GM21576 (cell line): ENCODE results near the gene GZMM.

Experiments used
- ATAC-seq: cut with Tn5 transposase; IDR thresholded peaks from one replicate; pipeline ENCODE4 v1.9.1; 2021; ENCODE audit warnings: mild to moderate bottlenecking, moderate library complexity; ENCODE audit not compliant: unreplicated experiment

GZMM gene

GRCh38 chr19:533364-534058 lies 10.3 kb upstream of the GZMM start:
- no peak for ATAC-seq

- no peak for ATAC-seq
Observed at GRCh38 chr19:534088-534487, 9.8 kb upstream of the GZMM start.

DNA sequence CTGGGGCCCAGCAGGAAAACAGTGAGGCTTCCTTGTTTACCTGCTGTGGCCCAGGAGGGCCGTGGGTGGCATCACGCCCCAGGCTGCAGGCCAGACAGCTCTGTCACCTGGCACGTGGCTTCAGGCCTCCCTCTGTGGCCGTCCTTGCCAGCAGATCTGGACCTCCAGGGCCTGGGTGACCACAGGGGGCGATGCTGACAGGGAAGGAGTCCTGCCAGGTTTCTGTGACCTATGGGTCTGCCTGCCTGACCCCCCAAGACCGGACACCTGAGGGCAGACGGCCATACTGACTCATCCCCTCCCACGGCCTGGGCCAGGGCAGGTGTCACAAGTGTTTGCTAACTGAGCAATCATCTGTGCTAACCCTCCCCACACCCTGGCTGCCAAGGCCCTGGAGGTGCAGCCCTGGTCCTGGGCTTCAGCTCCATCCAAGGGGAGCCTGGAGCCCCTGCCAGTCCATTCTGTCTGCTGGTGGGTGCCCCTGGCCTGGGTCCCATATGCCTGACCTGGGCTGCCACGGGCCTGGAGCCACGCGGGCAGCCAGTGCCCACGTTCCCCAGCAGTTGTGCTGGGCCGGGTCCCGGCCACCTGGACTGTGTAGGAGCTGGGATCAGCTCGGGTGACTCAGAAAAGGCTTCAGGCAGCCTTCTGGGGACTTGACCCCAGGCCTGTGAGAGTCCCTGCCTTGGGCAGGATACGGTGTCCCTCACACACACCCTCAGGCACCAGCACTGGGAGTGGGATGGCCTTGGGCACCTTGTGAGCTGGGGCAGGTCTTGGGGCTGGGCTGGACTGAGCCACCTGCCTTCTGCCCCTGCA lies 8.6 kb upstream of the GZMM start:
- ATAC-seq: no peak

DNA sequence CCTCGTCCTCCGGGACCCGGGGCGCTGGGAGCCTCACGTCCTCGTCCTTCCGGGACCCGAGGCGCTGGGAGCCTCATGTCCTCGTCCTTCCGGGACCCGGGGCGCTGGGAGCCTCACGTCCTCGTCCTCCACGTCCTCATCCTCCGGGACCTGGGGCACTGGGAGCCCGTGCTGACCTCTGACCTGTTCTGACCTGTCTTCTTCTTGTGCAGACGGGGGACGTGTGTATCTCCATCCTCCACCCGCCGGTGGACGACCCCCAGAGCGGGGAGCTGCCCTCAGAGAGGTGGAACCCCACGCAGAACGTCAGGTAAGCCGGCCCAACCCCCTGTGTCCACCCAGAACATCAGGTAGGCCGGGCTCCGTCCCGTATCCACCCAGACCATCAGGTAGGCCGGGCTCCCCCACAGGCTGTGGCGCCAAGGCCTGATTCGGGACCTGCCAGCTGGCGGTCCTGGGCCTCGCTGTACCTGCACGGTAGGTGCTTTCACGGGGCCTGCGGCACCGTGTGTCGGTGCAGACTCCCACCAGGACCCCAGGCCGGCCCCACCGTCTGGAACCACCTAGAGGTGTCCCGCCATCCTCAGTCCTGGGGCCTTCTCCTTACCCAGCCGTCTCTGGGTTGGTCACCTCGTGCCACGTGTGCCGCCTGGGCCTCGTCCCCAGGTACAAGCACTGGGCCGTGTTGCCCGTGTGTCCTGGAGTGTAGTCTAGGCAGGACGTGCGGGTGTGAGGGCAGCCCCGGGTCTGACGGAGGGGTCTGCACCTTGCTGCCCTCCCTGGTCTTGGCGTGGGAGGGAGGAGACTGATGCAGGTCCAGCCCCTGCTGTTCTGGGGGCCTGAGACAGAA lies 7.6 kb upstream of the GZMM start:
- ATAC-seq: no peak

DNA sequence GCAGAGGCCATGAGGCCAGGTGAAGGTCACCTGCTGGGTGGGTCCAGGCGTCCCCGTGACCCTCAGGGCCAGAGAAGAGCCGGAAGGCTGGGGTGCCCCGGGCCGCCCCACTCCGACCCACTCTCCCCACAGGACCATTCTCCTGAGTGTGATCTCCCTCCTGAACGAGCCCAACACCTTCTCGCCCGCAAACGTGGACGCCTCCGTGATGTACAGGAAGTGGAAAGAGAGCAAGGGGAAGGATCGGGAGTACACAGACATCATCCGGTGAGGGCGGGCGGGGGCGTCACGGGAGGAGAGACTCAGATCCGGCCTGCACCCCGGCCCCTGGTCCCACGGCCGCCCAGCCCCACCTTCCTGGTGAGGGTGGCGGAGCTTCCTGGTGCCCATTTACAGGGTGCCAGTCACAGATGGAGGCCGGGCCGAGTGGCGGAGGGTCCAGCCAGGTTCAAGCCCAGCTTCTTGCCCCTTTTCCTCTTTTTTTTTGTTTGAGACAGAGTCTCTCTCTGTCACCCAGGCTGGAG lies 6.9 kb upstream of the GZMM start:
- ATAC-seq: no peak

GRCh38 chr19:538641-539428 lies 5.0 kb upstream of the GZMM start:
- ATAC-seq: no peak

GRCh38 chr19:539429-540030 lies 4.3 kb upstream of the GZMM start:
- no peak for ATAC-seq

DNA sequence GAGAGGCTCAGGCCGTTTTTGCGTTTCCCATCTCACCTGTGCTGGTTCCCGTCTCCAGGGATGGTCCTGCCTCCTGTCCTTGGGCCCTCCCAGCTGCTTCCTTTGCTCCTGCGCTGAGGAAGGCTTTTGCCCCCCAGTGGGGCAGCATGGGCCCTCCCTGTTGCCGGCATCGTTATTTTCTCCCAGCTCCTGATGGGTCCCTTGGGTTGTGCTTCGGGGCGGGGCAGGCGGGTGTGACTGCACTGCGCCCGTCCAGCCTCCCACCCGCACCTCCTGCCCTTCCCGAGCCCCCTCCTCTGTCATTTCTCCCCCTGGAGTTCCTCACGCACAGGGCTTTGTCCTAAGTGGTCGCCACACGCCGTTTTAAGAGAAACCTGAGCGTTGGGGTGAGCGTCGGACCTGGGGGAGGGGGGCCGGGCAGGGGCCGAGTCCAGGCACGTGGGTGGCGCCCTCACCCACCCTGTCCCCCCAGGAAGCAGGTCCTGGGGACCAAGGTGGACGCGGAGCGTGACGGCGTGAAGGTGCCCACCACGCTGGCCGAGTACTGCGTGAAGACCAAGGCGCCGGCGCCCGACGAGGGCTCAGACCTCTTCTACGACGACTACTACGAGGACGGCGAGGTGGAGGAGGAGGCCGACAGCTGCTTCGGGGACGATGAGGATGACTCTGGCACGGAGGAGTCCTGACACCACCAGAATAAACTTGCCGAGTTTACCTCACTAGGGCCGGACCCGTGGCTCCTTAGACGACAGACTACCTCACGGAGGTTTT lies 2.8 kb upstream of the GZMM start:
- ATAC-seq: no peak

GRCh38 chr19:541699-542098 lies 2.2 kb upstream of the GZMM start:
- no peak for ATAC-seq

- no peak for ATAC-seq
Observed at GRCh38 chr19:542173-542866, 1.5 kb upstream of the GZMM start.

GRCh38 chr19:547117-547516 lies 3.3 kb downstream of the GZMM start:
- no peak for ATAC-seq

GRCh38 chr19:547836-548720 lies 4.2 kb downstream of the GZMM start:
- no peak for ATAC-seq

DNA sequence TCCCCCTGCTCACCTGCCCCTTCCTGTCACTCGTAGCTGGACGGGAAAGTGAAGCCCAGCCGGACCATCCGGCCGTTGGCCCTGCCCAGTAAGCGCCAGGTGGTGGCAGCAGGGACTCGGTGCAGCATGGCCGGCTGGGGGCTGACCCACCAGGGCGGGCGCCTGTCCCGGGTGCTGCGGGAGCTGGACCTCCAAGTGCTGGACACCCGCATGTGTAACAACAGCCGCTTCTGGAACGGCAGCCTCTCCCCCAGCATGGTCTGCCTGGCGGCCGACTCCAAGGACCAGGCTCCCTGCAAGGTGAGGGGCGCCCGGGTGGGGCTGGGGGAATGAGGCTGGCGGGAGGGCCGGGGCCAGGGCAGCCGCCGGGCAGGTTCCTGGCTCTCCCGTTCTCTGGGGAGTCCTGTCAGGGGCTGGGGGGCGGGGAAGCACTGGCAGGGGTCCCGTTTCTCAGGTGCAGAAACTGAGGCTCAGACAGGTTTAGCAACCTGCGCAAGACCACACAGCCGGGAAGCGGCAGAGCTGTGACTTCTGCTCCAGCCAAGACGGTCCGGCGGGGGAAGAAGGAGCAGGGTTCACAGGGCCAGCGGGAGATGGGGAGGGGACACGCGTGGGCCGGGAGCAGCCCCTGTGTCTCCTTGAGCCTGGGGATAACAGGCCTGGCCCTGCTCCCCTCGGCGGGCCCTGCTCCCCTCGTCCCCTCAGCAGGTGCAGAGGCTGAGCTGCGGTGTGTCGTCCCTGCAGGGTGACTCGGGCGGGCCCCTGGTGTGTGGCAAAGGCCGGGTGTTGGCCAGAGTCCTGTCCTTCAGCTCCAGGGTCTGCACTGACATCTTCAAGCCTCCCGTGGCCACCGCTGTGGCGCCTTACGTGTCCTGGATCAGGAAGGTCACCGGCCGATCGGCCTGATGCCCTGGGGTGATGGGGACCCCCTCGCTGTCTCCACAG lies 5.3 kb downstream of the GZMM start:
- no peak for ATAC-seq

GRCh38 chr19:554817-555216 lies 11.0 kb downstream of the GZMM start:
- no peak for ATAC-seq

DNA sequence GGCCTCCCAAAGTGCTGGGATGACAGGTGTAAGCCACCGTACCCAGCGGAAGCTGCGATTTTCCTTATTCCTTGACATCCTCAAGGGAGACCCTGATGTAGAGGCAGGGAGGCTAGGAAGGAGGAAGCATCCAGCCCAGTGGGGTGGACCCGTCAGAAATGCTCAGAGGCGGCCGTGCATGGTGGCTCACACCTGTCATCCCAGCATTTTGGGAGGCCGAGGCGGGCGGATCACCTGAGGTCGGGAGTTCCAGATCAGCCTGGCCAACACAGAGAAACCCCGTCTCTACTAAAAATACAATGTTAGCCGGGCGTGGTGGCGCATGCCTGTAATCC lies 11.6 kb downstream of the GZMM start:
- no peak for ATAC-seq

- no peak for ATAC-seq
Observed at GRCh38 chr19:556611-557382, 12.9 kb downstream of the GZMM start.
